Neural cell (in vitro differentiated cells): ENCODE measurements around the gene ZNF655. TPM values are rescaled to one million over a fixed set of nuclear protein-coding genes. Genes with fewer than 3 reads are reported as not detected.

ENCODE experiments used
- H2AFZ ChIP-seq: fragments of 200-600, 300-800 bp; sonication (generic), shearing (Covaris generic); 2 replicates; pipeline ENCODE4 v1.6.0; 2014; ENCODE audit warnings: low read depth, mild to moderate bottlenecking, antibody characterized with exemption, low read length, moderate library complexity
- H3F3A ChIP-seq: fragments of 200-600 bp; shearing (Covaris generic); 2 replicates; pipeline ENCODE4 v1.6.1; 2016; ENCODE audit warnings: mild to moderate bottlenecking, moderate library complexity, mixed read lengths, antibody characterized with exemption, low read length; ENCODE audit not compliant: insufficient read depth, poor library complexity, severe bottlenecking
- H3K27ac ChIP-seq: fragments of 200-600, 300-800 bp; sonication (generic), shearing (Covaris generic); 2 replicates; pipeline ENCODE4 v1.5.1; 2014; ENCODE audit warnings: mild to moderate bottlenecking, low read length, moderate library complexity
- H3K27me3 ChIP-seq: fragments of 300-800, 200-600 bp; sonication (generic), shearing (Covaris generic); 2 replicates; pipeline ENCODE4 v1.6.0; 2014; ENCODE audit warnings: mild to moderate bottlenecking, low read depth, low read length, moderate library complexity; ENCODE audit not compliant: insufficient read depth
- H3K36me3 ChIP-seq: fragments of 300-800, 200-600 bp; sonication (generic), shearing (Covaris generic); 2 replicates; pipeline ENCODE4 v1.5.1; 2014; ENCODE audit warnings: mild to moderate bottlenecking, antibody characterized with exemption, low read length, moderate library complexity; ENCODE audit not compliant: insufficient read depth
- H3K4me2 ChIP-seq: fragments of 300-800, 200-600 bp; sonication (generic), shearing (Covaris generic); 2 replicates; pipeline ENCODE4 v1.6.0; 2014; ENCODE audit warnings: mild to moderate bottlenecking, low read length
- H3K4me3 ChIP-seq: fragments of 300-800, 200-600 bp; sonication (generic), shearing (Covaris generic); 2 replicates; pipeline ENCODE4 v1.5.1; 2014; ENCODE audit warnings: mild to moderate bottlenecking, low read length, moderate library complexity
- H3K79me2 ChIP-seq: fragments of 200-600 bp; shearing (Covaris generic); replicated peaks from 2 replicates; pipeline ENCODE4 v1.6.0; 2014; ENCODE audit warnings: mild to moderate bottlenecking, low read length, moderate library complexity; ENCODE audit not compliant: insufficient read depth
- H3K9ac ChIP-seq: fragments of 300-800, 200-600 bp; sonication (generic), shearing (Covaris generic); 2 replicates; pipeline ENCODE4 v1.6.1; 2016; ENCODE audit warnings: mild to moderate bottlenecking, low read length, mixed read lengths
- H3K9me2 ChIP-seq: fragments of 200-600 bp; shearing (Covaris generic); 2 replicates; pipeline ENCODE4 v1.6.1; 2016; ENCODE audit warnings: mild to moderate bottlenecking, low read length, mixed read lengths; ENCODE audit not compliant: insufficient read depth
- H3K9me3 ChIP-seq: fragments of 200-600, 300-800 bp; sonication (generic), shearing (Covaris generic); 2 replicates; pipeline ENCODE4 v1.6.1; 2016; ENCODE audit warnings: mild to moderate bottlenecking, mixed run types, low read length, moderate library complexity, mixed read lengths
- H4K20me1 ChIP-seq: fragments of 200-600 bp; shearing (Covaris generic); 2 replicates; pipeline ENCODE4 v1.6.1; 2016; ENCODE audit warnings: mild to moderate bottlenecking, mixed run types; ENCODE audit not compliant: insufficient read depth
- EP300 ChIP-seq: fragments of 450-650 bp; conservative IDR thresholded peaks from 2 replicates; pipeline ENCODE4 v1.6.1; 2014; ENCODE audit warnings: antibody characterized with exemption, mild to moderate bottlenecking, moderate library complexity; ENCODE audit not compliant: poor library complexity, severe bottlenecking
- EZH2 ChIP-seq: fragments of 200-600, 300-800 bp; shearing (Covaris generic), sonication (generic); IDR thresholded peaks from 2 replicates; pipeline ENCODE4 v1.6.1; 2014; ENCODE audit warnings: antibody characterized with exemption, low read length, borderline replicate concordance, mild to moderate bottlenecking; ENCODE audit not compliant: insufficient read depth, poor library complexity, severe bottlenecking
- MXI1 ChIP-seq: fragments of 450-650 bp; conservative IDR thresholded peaks from 2 replicates; pipeline ENCODE4 v1.6.1; 2014; ENCODE audit warnings: antibody characterized with exemption, mild to moderate bottlenecking; ENCODE audit not compliant: poor library complexity, severe bottlenecking
- POLR2AphosphoS5 ChIP-seq: IDR thresholded peaks from 2 replicates; pipeline ENCODE4 v1.6.1; 2012
- RAD21 ChIP-seq: fragments of 450-650 bp; conservative IDR thresholded peaks from 2 replicates; pipeline ENCODE4 v1.6.1; 2014; ENCODE audit warnings: antibody characterized with exemption, mild to moderate bottlenecking, moderate library complexity
- REST ChIP-seq: IDR thresholded peaks from 2 replicates; pipeline ENCODE4 v1.6.1; 2012; ENCODE audit warnings: borderline replicate concordance
- SMC3 ChIP-seq: fragments of 450-650 bp; conservative IDR thresholded peaks from 2 replicates; pipeline ENCODE4 v1.6.1; 2014; ENCODE audit warnings: antibody characterized with exemption, mild to moderate bottlenecking, moderate library complexity; ENCODE audit not compliant: poor library complexity
- TAF1 ChIP-seq: IDR thresholded peaks from 2 replicates; pipeline ENCODE4 v1.6.1; 2012; ENCODE audit warnings: low read depth
- polyA plus RNA-seq: library from polyadenylated mRNA; depleted of rRNA; stranded (reverse); fragments of >200 nt; gene quantifications from 2 replicates; pipeline ENCODE4 v1.2.3, GENCODE V29; 2014
- TF ChIP-seq, protein P1 (sequence below): fragments of 450-650 bp; IDR thresholded peaks from 2 replicates; pipeline ENCODE4 v1.5.1; 2014; ENCODE audit warnings: antibody characterized with exemption, mild to moderate bottlenecking, moderate library complexity; ENCODE audit not compliant: poor library complexity, severe bottlenecking

Gene ZNF655
- polyA plus RNA-seq, 1 donor from 2014 or later: 89.0 TPM

DNA sequence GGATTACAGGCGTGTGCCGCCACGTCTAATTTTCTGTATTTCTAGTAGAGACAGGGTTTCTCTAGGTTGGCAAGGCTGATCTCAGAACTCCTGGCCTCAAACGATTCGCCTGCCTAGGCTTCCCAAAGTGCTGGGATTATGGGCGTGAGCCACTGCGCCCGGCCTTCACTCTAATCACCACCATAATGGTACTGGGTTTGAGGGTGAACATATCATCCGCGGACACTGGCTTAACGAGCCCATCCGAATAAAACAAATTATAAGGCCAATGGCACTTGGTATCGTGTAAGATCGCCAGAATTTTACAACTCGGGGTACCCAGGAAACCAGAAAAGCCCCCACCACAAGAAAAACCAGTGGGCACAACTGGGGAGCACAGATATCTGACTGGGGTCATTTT, 7.1 kb upstream of the ZNF655 start:
- H3K27ac ChIP-seq: peak overlapping the region; percentile 87
- TF ChIP-seq MXI1 (no peak), SMC3 (no peak), EP300 (no peak)

GRCh38 chr7:99551767-99552463, 6.5 kb upstream of the ZNF655 start, which contains the start of gene FAM200A:
FAM200A (minus strand) TSS chr7:99552114; CDS start chr7:99548407, 3,707 bp downstream.
- Histone ChIP-seq H3F3A (no peaks in the 10 kb centered on the region), H3K4me3 (peak within 1 kb of the TSS; percentile 85), H3K36me3 (peaks cover 13% of the 10 kb centered on the region), H3K27me3 (no peaks in the 10 kb centered on the region), H4K20me1 (no peaks in the 10 kb centered on the region), H3K4me2 (peak within 1 kb of the TSS; percentile 42), H3K9ac (peak within 1 kb of the TSS; percentile 95), H3K9me2 (no peaks in the 10 kb centered on the region), H2AFZ (peak within 1 kb of the TSS; percentile 86), H3K79me2 (peaks cover 32% of the 10 kb centered on the region), H3K9me3 (no peaks in the 10 kb centered on the region), H3K27ac (peak within 1 kb of the TSS; percentile 87)
- TF ChIP-seq, protein P1, sequence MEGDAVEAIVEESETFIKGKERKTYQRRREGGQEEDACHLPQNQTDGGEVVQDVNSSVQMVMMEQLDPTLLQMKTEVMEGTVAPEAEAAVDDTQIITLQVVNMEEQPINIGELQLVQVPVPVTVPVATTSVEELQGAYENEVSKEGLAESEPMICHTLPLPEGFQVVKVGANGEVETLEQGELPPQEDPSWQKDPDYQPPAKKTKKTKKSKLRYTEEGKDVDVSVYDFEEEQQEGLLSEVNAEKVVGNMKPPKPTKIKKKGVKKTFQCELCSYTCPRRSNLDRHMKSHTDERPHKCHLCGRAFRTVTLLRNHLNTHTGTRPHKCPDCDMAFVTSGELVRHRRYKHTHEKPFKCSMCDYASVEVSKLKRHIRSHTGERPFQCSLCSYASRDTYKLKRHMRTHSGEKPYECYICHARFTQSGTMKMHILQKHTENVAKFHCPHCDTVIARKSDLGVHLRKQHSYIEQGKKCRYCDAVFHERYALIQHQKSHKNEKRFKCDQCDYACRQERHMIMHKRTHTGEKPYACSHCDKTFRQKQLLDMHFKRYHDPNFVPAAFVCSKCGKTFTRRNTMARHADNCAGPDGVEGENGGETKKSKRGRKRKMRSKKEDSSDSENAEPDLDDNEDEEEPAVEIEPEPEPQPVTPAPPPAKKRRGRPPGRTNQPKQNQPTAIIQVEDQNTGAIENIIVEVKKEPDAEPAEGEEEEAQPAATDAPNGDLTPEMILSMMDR: no peak
- TF ChIP-seq REST (peak; percentile 93), EP300 (peak; percentile 67), TAF1 (peak; percentile 92), RAD21 (no peak), MXI1 (peak; percentile 77), POLR2AphosphoS5 (peak; percentile 99), EZH2 (no peak)

More for the DNA sequence above, 7.1 kb upstream of the ZNF655 start:
- Histone ChIP-seq H3K9ac (peak overlapping the region; percentile 95), H2AFZ (peak overlapping the region; percentile 86), H3K9me2 (no peaks in the 10 kb centered on the region), H3K9me3 (no peaks in the 10 kb centered on the region), H3K36me3 (peaks cover 13% of the 10 kb centered on the region), H3K4me2 (peak overlapping the region; percentile 42), H3K79me2 (peaks cover 26% of the 10 kb centered on the region), H3K27me3 (no peaks in the 10 kb centered on the region), H3F3A (no peaks in the 10 kb centered on the region), H3K4me3 (peak overlapping the region; percentile 85), H4K20me1 (no peaks in the 10 kb centered on the region)
